ENCODE results near the gene PRR23C. TPM values are rescaled to one million over a fixed set of nuclear protein-coding genes. Genes with fewer than 3 reads are reported as not detected.

Gene PRR23C
- total RNA-seq (not detected), polyA plus RNA-seq (not detected)
- long read RNA-seq, donor 1, result 0 reads
- long read RNA-seq, donor 2, result 0 reads

DNA sequence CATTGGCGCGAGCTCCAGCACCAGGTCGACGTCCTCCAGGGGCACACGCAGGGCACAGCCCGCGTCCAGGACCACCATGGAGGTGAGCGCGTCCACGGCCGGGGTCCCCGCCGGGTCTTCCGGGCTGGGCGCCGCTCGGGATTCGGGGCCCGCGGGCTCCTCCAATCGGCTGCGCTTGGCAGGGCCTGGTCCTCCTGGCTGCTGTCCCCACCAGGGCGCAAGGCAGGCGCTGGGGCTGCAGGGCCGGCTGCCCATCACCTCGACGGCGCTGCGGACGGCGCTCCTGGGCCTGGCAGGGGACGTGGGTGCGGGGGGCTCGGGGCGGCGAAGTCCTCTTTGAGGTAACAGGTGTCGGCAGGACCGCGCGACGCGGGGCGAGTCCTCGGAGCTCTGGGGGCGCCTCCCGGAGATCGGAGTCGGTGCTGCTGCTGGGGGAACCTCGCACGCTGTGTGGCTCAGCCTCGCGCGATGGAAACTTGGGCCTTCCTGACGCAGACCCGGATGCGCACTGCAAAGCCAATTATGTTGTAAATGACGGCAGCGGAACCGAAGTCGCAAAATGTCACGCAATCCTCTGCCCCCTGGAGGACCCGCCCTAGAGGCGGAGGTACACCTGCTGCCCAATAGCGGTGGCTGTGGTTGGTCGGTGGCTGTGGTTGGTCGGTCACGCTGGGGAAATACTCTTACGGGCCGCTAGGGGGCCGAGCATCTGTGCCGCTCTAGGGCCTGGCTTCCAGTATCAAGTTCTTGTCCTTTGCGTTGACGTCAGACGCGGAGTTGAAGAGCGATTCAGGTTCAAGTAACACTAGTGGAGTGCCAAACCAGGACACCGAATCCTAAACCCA, at the start of gene PRR23C:
TSS of gene PRR23C (minus strand) at position 527 of the 845 bp plus-strand sequence. CDS start at position 255, 272 bp downstream.
- H3K27ac ChIP-seq, result no peak within 1 kb of the TSS
- intact Hi-C loops (cut with DNase I; ENCODE audit: low total_unique reads), result no loop called here
- 48 to 75% (median 60%) methylated on average over 32 to 77 of the region's 77 CpGs for WGBS, 5 donors
- no peak within 1 kb of the TSS for H3K4me3 ChIP-seq
- DNase-seq, result no peak
- peaks cover 0 to 59% (median 22%) of the 10 kb centered on the region in 8 donors for H3K9me3 ChIP-seq
- H3K4me1 ChIP-seq, result no peaks in the 10 kb centered on the region
- H3K27me3 ChIP-seq (replicated peaks in 1 of 7), result peaks cover 0 to 16% (median 0%) of the 10 kb centered on the region in 7 donors
- H3K36me3 ChIP-seq, result no peaks in the 10 kb centered on the region
- no peak for TF ChIP-seq POLR2A (IDR thresholded peaks at IDR 0.05)
- no peak for TF ChIP-seq CTCF (IDR thresholded peaks at IDR 0.05 in 8 of 11, conservative IDR thresholded peaks at IDR 0.05 in 3 of 11)
- TF ChIP-seq POLR2AphosphoS5 (IDR thresholded peaks at IDR 0.05), result no peak

- Histone ChIP-seq H3K36me3 (no peaks in the 10 kb centered on the region), H3K9me3 (peaks cover 0 to 13% (median 4%) of the 10 kb centered on the region in 8 donors), H3K4me1 (no peaks in the 10 kb centered on the region), H3K27me3 (replicated peaks in 1 of 7) (peaks cover 0 to 11% (median 0%) of the 10 kb centered on the region in 7 donors), H3K27ac (no peak overlapping the region), H3K4me3 (no peak overlapping the region)
- WGBS, 5 donors, result 77 to 87% (median 80%) methylated on average over 1 of the region's 1 CpG
- no peak for TF ChIP-seq CTCF (IDR thresholded peaks at IDR 0.05 in 8 of 11, conservative IDR thresholded peaks at IDR 0.05 in 3 of 11)
- no peak for TF ChIP-seq POLR2A (IDR thresholded peaks at IDR 0.05)
- no peak for TF ChIP-seq POLR2AphosphoS5 (IDR thresholded peaks at IDR 0.05)
- intact Hi-C loops (cut with DNase I; ENCODE audit: low total_unique reads), result no loop called here
- no peak for DNase-seq
Measured at GRCh38 chr3:139093840-139094239, 49.1 kb upstream of the PRR23C start.

GRCh38 chr3:139088462-139089324, 44.0 kb upstream of the PRR23C start:
- H3K27ac ChIP-seq, result no peak overlapping the region
- TF ChIP-seq CTCF (IDR thresholded peaks at IDR 0.05 in 8 of 11, conservative IDR thresholded peaks at IDR 0.05 in 3 of 11) (no peak), POLR2AphosphoS5 (IDR thresholded peaks at IDR 0.05) (no peak), POLR2A (IDR thresholded peaks at IDR 0.05) (no peak)
- H3K4me1 ChIP-seq, result no peaks in the 10 kb centered on the region
- H3K9me3 ChIP-seq, result peaks cover 0 to 10% (median 4%) of the 10 kb centered on the region in 8 donors
- DNase-seq, result no peak
- no peaks in the 10 kb centered on the region for H3K36me3 ChIP-seq
- 80 to 95% (median 86%) methylated on average over 4 to 8 of the region's 8 CpGs for WGBS, 5 donors
- intact Hi-C loops (cut with DNase I; ENCODE audit: low total_unique reads), result no loop called here
- no peak overlapping the region for H3K4me3 ChIP-seq
- peaks cover 0 to 10% (median 0%) of the 10 kb centered on the region in 7 donors for H3K27me3 ChIP-seq (replicated peaks in 1 of 7)
